GM12875 (cell line): ENCODE data around the gene GPHN.
"Not testable (repeated sequence)": the region's sequence is repeated elsewhere in the genome, so short reads cannot be mapped to it uniquely, and the experiment has no call there.

Experiments used
- H3K4me3 ChIP-seq: one replicate; pipeline ENCODE4 v1.5.1; 2011; ENCODE audit warnings: low read depth, low read length, control low read depth
- TF ChIP-seq, protein P1 (sequence below): IDR thresholded peaks from 2 replicates; pipeline ENCODE4 v1.5.1; 2011; ENCODE audit warnings: low read depth, mild to moderate bottlenecking, control low read depth, inconsistent platforms, low read length, moderate library complexity, borderline replicate concordance; ENCODE audit not compliant: insufficient read depth

The GPHN gene

GRCh38 chr14:66815687-66816086 is 307.7 kb downstream of the GPHN start:
- H3K4me3 ChIP-seq = no peak overlapping the region
- TF ChIP-seq, protein P1, sequence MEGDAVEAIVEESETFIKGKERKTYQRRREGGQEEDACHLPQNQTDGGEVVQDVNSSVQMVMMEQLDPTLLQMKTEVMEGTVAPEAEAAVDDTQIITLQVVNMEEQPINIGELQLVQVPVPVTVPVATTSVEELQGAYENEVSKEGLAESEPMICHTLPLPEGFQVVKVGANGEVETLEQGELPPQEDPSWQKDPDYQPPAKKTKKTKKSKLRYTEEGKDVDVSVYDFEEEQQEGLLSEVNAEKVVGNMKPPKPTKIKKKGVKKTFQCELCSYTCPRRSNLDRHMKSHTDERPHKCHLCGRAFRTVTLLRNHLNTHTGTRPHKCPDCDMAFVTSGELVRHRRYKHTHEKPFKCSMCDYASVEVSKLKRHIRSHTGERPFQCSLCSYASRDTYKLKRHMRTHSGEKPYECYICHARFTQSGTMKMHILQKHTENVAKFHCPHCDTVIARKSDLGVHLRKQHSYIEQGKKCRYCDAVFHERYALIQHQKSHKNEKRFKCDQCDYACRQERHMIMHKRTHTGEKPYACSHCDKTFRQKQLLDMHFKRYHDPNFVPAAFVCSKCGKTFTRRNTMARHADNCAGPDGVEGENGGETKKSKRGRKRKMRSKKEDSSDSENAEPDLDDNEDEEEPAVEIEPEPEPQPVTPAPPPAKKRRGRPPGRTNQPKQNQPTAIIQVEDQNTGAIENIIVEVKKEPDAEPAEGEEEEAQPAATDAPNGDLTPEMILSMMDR = no peak

GRCh38 chr14:66824251-66824650 is 316.3 kb downstream of the GPHN start:
- H3K4me3 ChIP-seq = no peak overlapping the region
- TF ChIP-seq, protein P1 = no peak

DNA sequence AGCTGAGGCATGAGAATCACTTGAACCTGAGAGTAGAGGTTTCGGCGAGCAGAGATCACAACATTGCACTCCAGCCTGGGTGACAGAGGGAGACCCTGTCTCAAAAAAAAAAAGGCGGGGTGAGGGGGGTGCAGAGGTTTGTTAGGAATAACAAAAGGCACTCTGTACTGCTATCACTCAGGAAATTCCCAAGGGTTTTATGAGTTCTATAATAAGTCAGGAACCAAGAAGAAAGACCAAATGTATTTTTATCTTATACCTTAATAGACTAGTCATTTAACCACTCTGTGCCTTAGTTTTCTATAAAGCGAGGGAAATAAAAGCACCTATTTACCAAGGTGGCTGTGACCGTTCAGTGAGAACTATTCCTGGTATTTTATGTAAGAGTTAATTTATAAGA is 319.2 kb downstream of the GPHN start:
- H3K4me3 ChIP-seq = no peak overlapping the region
- TF ChIP-seq, protein P1 = no peak

DNA sequence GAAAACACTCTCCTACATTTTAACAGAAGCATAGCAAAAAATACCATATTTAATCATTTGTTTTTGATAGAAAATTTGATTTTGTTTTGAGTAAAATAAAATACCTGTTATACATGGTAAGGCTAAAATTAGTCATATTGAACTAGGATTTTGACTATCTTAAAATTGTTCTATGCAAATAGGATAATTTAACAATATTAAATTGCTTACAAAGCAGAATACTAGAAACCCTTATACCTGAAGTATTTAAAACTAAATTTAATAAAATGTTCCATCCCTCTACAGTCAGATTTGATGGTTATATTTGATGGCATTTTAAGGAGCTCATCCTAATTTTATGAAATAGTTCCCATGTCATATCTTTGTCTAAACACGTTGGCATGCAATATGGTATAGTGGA is 323.2 kb downstream of the GPHN start:
- H3K4me3 ChIP-seq = no peak overlapping the region
- TF ChIP-seq, protein P1 = no peak

- TF ChIP-seq, protein P1 = no peak
- no peak overlapping the region for H3K4me3 ChIP-seq
Measured at GRCh38 chr14:66833816-66834215, 325.9 kb downstream of the GPHN start.

GRCh38 chr14:66837436-66837835 is 329.5 kb downstream of the GPHN start:
- H3K4me3 ChIP-seq = not testable (repeated sequence)

- no peak overlapping the region for H3K4me3 ChIP-seq
- TF ChIP-seq, protein P1 = no peak
Measured at GRCh38 chr14:66842911-66843512, 335.1 kb downstream of the GPHN start.
